HG03521 (cell line): ENCODE measurements around the gene NR6A1.
A peak's percentile ranks its signal among the peaks of the same experiment; 100 is the strongest.

ENCODE experiments used
- ATAC-seq: cut with Tn5 transposase; IDR thresholded peaks from one replicate; pipeline ENCODE4 v1.9.1; 2021; ENCODE audit warnings: mild to moderate bottlenecking, moderate library complexity; ENCODE audit not compliant: unreplicated experiment

The NR6A1 gene

DNA sequence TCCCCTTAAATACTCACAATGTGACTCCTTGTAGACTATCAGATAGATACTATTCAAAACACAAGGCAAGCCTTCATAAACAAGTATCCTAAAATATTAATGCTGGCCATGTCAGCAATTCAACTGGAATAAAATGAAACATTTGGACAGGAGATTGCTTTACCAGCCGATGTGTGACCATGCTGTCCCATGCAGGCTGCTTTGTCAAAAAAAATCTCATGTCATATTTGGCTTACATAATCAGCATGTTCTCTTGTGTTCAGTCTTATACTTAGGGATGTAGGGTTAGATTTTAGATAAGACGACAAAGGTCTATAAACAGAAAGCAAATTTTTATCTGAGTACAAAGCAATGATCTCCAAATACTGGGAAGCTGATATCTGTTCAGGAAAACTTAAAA is 108.5 kb downstream of the NR6A1 start:
- ATAC-seq: no peak

DNA sequence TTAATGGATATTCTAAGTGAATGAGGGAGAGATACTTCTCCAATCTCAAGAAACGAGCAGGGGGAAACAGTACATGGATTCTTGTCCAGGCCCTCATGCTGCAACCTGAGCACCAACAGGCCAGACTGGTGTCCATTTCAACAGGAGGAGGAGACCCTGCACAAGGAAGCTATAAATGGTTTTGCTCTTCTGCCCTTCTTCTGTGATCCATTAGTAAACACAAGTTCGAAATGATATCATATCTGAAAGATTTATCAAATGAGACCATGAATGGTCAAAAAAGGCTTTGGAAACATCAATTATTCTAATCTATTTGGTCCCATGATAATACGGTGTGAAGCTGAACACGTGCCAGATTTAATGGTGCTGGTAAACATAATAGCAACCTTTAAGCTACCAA is 109.8 kb downstream of the NR6A1 start:
- ATAC-seq: no peak

DNA sequence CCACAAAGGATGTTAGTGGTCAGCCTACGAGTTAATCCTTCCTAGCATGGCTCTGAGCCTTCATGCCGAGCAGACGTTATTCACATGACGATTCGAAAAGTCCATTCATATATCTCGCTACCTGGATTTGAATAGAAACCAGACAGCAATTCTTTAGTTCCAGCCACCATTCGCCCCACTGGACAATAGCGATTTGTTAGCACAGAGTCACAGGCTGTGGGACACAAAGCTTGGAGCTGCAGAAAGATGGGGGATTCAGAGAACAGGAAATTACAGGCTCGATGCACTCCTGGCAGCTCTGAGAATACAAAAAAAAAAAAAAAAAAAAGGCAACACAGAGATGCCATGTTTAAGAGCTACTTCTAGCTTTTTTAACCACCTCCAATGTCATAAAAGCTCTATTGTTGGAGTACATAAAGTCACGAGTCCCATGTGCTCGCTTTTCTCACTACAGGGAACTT is 110.7 kb downstream of the NR6A1 start:
- no peak for ATAC-seq

DNA sequence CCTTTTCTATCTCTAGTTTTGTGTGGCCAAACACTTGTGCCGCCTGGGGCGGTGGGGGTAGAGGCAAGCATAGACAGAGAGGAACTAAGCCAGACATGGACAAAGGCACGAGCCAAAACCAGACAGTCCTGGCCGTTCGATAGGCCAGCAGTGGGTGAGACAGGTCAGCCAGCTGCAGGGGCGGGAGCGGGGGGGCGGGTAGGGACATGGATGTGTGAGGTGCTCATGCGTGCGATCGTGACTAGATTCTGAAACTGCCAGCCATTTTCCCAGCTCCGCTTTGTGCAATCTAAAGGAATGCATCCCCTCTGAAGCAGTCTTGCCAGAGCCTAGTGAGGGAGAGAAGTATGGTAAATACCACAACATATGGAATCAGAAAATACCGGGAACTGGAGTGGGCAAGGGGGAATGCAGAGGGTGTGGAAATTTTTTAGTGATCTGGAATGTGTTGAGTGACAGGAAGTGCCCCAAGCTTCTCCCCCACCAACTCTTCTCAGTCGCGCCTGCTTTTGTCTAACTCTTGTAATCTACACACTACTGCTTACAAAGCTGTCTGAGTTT is 111.9 kb downstream of the NR6A1 start:
- ATAC-seq: no peak

GRCh38 chr9:124658165-124659017 is 112.7 kb downstream of the NR6A1 start:
- peak; percentile 64 for ATAC-seq

DNA sequence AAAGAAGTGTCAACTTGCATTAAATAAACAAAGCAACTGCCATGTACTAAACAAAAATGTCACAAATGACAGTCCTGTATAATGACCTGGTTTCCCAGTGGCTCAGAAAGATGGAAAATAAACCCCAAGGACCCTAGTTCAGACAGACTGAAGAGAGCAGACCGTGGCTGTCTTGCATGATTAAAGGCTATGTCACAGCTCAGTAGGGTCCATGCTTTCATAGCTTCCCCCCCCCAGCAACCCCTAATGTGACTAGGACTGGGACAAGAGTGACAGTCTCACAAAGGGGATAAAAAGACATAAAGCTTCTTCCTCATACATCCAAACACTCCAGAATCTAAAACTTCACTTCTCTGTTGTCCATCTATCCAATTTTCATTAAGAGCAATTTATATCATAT is 113.6 kb downstream of the NR6A1 start:
- ATAC-seq: no peak

GRCh38 chr9:124654431-124654830 is 116.7 kb downstream of the NR6A1 start:
- no peak for ATAC-seq

- ATAC-seq: no peak
These were observed 118.3 kb downstream of the NR6A1 start for GRCh38 chr9:124652615-124653393.

GRCh38 chr9:124652203-124652602 is 118.9 kb downstream of the NR6A1 start:
- no peak for ATAC-seq

GRCh38 chr9:124645274-124645673 is 125.8 kb downstream of the NR6A1 start:
- ATAC-seq: no peak

GRCh38 chr9:124639637-124640036 is 131.5 kb downstream of the NR6A1 start:
- no peak for ATAC-seq

GRCh38 chr9:124635285-124635684 is 135.8 kb downstream of the NR6A1 start:
- no peak for ATAC-seq

DNA sequence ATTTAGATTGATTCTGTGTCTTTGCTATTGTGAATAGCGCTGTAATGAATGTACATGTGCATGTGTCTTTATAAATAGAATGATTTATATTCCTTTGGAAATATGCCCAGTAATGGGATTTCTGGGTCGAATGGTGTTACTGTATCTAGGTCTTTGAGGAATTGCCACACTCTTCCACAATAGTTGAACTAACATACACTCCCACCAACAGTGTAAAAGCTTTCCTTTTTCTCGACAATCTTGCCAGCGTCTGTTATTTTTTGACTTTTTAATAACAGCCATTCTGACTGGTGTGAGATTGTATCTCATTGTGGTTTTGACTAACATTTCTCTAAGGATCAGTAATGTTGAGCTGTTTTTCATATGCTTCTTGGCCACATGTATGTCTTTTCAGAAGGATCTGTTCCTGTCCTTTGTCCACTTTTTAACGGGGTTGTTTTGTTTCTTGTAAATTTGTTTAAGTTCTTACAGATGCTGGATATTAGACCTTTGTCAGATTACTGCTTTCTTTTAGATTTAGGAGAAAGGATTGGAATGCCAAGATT is 139.0 kb downstream of the NR6A1 start:
- ATAC-seq: no peak

DNA sequence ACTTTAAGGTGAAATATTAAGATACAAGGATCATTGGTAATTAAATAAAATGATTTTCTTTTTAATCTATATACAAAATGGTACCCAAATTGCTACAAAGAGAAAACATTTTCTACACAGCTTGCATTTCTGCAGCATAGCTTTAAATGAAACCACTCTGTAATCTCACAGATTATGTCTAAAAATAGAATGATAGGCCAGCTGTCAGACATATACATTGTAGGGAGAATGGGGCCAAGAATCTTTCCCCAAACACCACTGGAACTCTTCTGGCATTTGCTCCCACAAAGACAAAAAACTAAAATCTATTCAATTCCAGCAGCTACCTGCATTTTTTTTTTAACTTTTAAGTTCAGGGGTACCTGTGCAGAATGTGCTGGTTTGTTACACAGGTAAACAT is 139.8 kb downstream of the NR6A1 start:
- no peak for ATAC-seq

- ATAC-seq: no peak
These were observed 141.5 kb downstream of the NR6A1 start for GRCh38 chr9:124629600-124629999.

GRCh38 chr9:124628741-124629140 is 142.4 kb downstream of the NR6A1 start:
- ATAC-seq: no peak

- ATAC-seq: no peak
These were observed 144.8 kb downstream of the NR6A1 start for GRCh38 chr9:124626276-124626675.

DNA sequence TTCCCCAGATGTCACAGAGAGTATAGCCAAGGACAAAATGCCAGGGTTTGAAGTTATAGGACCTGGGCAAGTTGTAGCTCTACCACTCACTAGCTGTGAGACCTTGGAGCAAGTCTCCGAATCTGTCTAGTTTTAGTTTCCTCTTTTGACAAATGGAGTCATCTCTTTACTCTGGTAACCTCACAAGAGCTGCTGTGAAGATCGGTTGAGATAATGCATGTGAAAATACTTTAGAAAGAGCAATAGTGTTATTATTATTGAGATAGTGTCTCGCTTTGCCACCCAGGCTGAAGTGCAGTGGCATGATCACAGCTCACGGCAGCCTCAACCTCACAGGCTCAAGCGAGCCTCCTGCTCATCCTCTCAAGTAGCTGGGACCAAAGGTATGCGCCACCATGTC is 146.0 kb downstream of the NR6A1 start:
- ATAC-seq: no peak

DNA sequence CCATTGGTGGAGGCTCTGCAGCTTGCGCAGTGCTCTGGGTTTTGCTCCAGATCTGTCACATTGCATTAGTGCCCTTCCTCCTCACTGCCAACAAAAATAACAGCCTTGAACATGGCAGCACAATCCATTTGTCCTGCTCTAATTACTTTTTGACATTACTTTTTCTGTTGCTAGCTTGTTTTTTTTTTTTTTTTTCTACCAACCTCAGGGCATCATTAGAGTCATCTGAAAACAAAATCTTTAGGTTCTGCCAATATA is 146.4 kb downstream of the NR6A1 start:
- no peak for ATAC-seq

GRCh38 chr9:124623966-124624734 is 147.0 kb downstream of the NR6A1 start:
- no peak for ATAC-seq

GRCh38 chr9:124622882-124623281 is 148.2 kb downstream of the NR6A1 start:
- no peak for ATAC-seq
